ENCODE results near the gene IRX4. TPM values are rescaled to one million over a fixed set of nuclear protein-coding genes. Genes with fewer than 3 reads are reported as not detected.

The IRX4 gene
- total RNA-seq, 1 donor: not detected

Other genes with a start within 250 kb of the IRX4 start
- gene MRPL36, start 83.1 kb downstream of the IRX4 start, total RNA-seq: 26.7 TPM
- 31.5 TPM for gene NDUFS6, start 81.5 kb downstream of the IRX4 start, total RNA-seq

Data from hematopoietic multipotent progenitor cell (in vitro differentiated cells).